Measurements from ENCODE around the gene C16orf89.
"Not testable (repeated sequence)": the region's sequence is repeated elsewhere in the genome, so short reads cannot be mapped to it uniquely, and the experiment has no call there.

C16orf89 gene

DNA sequence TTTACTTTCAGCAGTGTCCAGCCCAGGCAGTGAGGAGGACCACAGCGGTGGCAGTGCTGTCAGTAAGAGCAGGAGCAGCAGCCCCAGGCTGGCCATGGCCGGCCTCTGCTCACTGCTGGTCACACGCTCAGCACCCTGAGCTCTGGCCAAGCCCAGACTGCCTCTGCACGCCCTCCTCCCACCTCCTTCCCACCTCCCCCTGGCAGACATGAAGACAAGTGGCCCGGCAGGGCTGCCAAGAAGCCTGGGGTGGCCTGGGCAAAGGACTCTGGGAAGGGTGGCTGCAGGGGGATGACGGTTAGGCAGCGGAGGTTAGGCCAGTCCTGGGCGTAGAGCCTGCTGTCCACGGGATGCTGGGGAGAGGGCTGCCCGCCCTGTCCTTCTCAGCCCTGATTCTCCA lies at the start of gene C16orf89:
TSS of gene C16orf89 (minus strand) at position 144 of the 400 bp plus-strand sequence. CDS start at position 96, 48 bp downstream.
- no peak for DNase-seq

GRCh38 chr16:5110933-5111332 lies 45.2 kb upstream of the C16orf89 start:
- DNase-seq = not testable (repeated sequence)

GRCh38 chr16:5108505-5109158 lies 42.9 kb upstream of the C16orf89 start:
- no peak for DNase-seq

DNA sequence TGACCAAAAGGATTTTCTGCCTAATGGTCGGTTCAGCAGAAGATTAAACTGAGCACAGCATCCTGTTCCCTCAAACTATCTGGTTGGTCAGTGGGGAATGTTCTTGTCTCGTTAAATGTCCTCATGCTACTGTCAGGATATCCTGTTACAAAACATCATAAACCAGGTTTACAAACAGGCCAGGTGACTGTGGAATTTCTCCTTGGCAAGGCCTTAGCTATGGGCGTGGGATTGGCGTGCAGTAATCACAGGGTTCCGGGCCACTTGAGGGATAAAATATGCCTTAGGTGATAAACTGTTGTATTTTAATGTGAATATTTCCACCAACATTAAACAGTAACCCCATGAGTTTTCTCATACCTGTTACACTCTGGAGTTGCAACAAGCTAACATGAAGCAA lies 39.3 kb upstream of the C16orf89 start:
- DNase-seq = not testable (repeated sequence)

DNA sequence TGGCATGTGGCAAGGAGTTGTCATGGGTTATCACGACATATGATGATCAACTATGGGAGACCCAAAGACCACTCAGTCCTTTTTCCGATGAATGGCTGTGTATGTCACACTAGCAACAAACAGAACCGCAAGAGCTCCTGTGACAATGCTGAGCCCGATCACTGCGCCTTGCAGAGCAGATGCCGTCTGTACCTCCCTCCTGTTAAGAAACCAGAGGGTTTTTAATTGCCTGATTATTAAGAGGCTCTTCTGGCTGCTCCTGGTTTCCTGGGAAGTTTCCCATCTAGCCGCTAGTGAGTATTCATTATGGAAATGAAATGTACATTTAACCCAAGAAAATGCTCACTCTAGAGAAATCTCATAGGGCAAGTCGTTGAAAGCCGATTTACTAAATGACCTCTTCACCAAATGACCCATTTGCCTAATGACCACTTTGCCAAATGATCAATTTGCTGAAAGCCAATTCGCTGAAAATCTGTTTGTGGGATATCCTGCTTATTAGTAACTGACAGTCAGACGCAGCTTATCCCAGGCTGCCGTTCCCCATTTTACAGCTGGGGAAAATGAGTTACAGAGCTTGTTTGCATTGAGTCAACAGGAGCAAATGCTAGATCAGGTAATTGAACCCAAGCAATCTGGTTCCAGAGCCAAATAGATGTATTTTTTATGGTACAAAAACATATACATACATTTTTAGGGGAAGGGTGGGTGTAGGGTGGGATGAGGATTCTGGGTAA lies 37.7 kb upstream of the C16orf89 start:
- DNase-seq = not testable (repeated sequence)

- DNase-seq = not testable (repeated sequence)
These were observed 33.4 kb upstream of the C16orf89 start for GRCh38 chr16:5099174-5099573.

GRCh38 chr16:5098221-5099159 lies 32.7 kb upstream of the C16orf89 start:
- not testable (repeated sequence) for DNase-seq

- peak; percentile 98 for DNase-seq
These were observed 31.9 kb upstream of the C16orf89 start, which contains the start of gene EEF2KMT for GRCh38 chr16:5097470-5098220. TSS of gene EEF2KMT (minus strand) at chr16:5097795. CDS start at chr16:5097739, 56 bp downstream.

DNA sequence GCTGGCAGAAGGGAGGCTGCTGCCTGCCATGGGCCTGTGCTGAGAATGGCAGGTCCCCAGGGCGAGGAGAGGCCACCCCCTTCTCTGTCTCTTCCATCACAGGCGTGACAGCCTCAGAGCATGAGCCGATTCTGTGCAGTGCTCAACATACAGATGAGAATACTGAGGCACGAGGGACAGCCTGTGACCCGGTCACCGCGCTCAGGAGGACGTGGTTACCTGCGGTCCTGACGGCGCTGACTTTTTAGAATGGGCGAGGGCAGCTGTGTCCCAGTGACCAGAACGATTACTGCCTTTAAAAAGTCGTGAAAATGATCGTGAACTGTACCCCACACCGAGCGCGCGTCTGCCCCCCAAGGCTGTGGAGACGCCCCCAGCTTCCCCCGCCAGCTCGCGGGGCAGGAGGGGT lies 31.3 kb upstream of the C16orf89 start:
- peak; percentile 27 for DNase-seq

GRCh38 chr16:5096437-5097060 lies 30.8 kb upstream of the C16orf89 start:
- DNase-seq = not testable (repeated sequence)

DNA sequence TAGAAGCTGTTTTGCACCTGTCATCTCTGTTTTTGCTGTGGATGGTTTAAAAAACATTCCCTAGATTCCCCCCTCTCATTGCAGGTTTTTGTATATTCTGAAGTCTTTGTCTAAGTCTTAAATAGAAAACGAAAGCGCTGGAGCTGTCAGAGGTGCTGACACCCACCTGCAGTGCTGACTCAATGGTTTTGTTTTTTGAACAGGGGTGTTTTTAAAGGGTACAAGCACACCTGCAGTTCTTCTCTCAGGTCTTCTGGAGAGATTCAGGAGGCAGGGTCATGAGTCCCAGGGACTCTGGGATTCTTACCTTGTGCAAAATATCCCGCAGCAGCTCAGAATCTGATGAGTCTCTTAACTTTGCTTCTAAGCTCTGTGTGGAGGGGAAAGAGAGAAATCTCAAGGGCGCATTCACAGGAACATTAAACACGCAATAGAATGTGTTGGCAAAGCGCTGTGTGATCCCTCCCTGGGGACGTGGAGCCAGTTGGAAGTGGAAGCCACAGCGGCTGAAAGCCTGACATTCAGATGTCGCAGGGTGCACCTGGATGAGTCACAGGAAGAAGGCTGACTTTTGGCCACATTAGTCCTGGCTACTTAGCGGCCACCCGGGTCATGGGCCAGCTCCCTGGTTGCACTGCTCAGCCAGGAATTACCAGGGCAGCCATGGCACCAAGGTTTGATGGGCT lies 29.5 kb upstream of the C16orf89 start:
- DNase-seq = not testable (repeated sequence)

- not testable (repeated sequence) for DNase-seq
These were observed 28.0 kb upstream of the C16orf89 start for GRCh38 chr16:5093746-5094145.

- DNase-seq = not testable (repeated sequence)
These were observed 27.3 kb upstream of the C16orf89 start for GRCh38 chr16:5093081-5093480.

DNA sequence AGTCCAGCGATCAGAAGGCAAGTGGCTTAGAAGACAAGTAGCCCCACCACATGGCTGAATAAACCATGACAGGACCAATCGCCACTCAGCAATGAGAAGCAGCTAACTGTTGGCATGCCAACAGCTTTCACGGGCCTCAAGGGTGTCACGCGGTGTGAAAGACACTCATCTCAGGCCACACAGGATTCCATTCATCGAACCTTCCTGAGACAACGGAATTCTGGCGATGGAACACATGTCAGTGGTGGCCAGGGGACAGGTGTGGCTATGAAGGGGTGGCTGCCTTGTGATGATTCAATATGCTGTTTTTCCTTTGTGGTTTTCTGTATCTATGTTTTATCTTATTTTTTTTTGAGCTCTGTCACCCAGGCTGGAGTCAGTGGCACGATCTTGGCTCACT lies 24.8 kb upstream of the C16orf89 start:
- DNase-seq = not testable (repeated sequence)

DNA sequence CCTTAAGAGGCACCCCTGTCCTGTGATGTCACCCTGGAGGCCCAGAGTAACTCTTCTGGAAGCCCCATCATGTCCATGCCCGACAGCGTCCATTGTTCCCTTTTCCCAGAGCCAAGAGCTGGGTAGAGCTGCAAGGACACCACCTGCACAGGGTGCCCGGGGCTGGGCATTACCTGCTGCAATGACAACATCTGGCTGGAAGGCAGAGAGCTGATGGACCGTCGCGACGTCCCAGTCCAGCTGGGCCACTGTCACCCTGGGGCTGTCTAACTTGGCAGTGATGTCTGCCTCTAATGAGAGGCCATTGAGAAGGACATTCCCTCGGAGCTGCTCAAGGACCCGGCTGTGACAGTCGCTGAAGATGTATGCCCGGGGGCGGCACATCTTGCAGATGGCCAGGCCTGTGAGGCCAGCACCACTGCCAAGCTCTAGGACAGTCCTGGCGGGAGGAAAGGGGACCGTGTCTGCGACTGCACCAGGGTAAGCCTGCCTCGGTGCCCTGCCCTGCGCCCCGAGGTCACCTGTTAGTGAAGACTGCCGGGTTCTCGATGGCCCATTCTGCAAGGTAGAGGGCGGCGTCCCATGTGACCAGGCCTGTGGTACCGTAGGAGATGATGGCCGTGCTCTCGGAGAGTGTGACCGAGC lies 24.3 kb upstream of the C16orf89 start:
- DNase-seq = not testable (repeated sequence)

DNA sequence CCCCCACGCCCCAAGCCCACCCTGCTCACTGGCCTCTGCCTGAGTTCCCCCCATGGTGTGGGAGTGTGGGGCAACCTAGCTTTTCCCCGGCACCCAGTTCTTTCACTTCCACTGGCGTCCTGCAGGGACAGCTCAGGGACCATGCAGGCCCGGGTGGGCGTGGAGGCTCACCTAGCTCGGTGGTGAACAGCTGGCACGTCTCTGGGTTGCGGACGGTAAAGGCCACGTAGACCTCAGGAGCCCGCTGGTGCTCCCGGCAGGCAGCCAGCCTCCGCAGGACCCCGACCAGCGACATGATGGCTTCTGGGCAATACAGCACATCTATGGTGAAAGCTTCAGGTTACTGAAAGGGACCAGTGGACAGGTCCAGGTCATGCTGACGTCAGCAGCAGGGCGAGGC lies 23.2 kb upstream of the C16orf89 start:
- DNase-seq = not testable (repeated sequence)

GRCh38 chr16:5088086-5088790 lies 22.5 kb upstream of the C16orf89 start:
- DNase-seq = not testable (repeated sequence)

- not testable (repeated sequence) for DNase-seq
These were observed 20.0 kb upstream of the C16orf89 start for GRCh38 chr16:5085716-5086115.

DNA sequence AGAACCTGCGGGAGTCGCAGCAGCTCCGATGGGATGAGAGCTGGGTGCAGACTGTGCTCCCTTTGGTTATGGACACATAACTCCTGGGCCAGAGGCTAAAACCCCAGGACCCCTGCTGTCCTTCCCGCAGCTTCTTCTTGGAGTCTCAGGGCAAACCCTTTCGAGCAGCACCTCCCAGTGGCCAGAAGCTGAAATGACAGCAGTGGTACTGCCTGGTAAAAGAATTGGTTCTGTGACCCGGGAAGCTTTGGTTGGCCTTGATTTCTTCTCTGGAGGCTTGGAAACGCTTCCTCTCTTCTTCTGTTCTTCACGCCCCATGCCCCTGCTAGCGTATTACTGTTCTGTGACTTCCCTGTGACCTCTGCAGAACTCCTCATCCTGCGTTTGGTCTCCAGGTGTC lies 19.0 kb upstream of the C16orf89 start:
- DNase-seq = peak; percentile 18

Data from NCI-H1694 (cell line).